ENCODE results near the gene MSRB1. TPM values are rescaled to one million over a fixed set of nuclear protein-coding genes. Genes with fewer than 3 reads are reported as not detected.

MSRB1 gene
- total and polyA plus RNA-seq, 5 experiments from 2014 or later: 9.9 to 19.1 (median 13.9) TPM

DNA sequence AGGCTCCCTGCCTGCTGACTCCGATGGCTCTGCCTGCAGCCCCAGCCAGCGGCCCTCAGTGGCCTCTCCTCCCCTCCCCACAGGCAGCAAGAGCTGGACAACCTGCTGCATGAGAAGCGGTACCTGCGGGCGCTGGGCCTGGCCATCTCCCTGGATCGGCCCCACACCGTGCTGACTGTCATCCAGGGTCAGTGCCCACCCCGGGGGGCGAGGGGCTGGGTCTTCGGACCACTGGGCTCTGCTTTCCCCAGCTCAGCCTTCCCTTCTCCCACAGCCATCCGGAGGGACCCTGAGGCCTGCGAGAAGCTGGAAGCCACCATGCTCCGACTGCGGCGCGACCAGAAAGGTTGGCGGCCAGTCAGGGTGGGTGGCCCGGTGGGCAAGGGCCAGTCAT is 34.9 kb upstream of the MSRB1 start:
- Mint-ChIP-seq H3K36me3 (peaks cover 0 to 53% (median 19%) of the 10 kb centered on the region in 3 donors), H3K4me3 (no peak overlapping the region), H3K4me1 (peaks cover 4 to 11% (median 7%) of the 10 kb centered on the region in 4 donors), H3K27me3 (peaks cover 1 to 30% (median 4%) of the 10 kb centered on the region in 5 donors), H3K27ac (no peak overlapping the region), H3K9me3 (no peaks in the 10 kb centered on the region)
- DNase-seq: no peak
- POLR2A ChIA-PET: interaction anchor here (1.0 to 2.5 kb wide), 2 partner anchors 10 to 13 kb away, joined by 3 to 10 read pairs; partner anchors contain the start of gene RPS2
- ATAC-seq: no peak

DNA sequence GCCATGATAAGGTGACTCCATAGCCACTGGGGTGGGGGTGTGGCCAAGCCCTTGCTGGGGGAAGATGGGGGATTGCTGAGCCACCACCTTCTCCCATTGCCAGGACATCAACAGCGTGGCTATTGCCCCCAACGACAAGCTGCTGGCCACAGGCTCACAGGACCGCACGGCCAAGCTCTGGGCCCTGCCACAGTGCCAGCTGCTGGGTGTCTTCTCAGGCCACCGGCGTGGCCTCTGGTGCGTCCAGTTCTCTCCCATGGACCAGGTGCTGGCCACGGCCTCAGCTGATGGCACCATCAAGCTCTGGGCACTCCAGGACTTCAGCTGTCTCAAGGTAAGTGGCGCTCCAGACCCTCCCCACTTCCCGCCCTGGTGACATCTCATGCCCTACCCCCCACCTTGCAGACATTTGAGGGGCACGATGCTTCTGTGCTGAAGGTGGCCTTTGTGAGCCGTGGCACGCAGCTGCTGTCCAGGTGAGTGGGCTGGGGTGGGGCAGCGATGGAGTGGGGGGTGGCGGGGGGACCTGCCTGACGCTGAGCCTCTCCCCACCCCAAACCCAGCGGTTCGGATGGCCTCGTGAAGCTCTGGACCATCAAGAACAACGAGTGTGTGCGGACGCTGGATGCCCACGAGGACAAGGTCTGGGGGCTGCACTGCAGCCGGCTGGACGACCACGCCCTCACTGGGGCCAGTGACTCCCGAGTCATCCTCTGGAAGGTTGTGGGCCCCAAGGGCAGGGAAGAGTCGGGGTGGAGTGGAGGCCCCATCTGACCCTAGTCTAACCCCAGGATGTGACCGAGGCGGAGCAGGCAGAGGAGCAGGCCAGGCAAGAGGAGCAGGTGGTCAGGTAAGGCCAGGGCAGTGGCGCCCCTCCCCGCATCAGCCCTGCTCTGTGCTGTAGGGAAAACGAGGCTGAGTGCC is 34.2 kb upstream of the MSRB1 start:
- H3K9me3 Mint-ChIP-seq: no peaks in the 10 kb centered on the region
- no peak overlapping the region for H3K4me3 Mint-ChIP-seq
- POLR2A ChIA-PET: interaction anchor here (0.7 to 2.5 kb wide), 3 partner anchors 11 to 88 kb away, joined by 3 to 10 read pairs (median 3); partner anchors contain the start of gene RPS2
- no peak overlapping the region for H3K27ac Mint-ChIP-seq
- H3K27me3 Mint-ChIP-seq: peaks cover 1 to 27% (median 4%) of the 10 kb centered on the region in 5 donors
- no peak for ATAC-seq
- no peak for DNase-seq
- H3K36me3 Mint-ChIP-seq: peaks cover 0 to 55% (median 19%) of the 10 kb centered on the region in 3 donors
- peaks cover 5 to 14% (median 7%) of the 10 kb centered on the region in 4 donors for H3K4me1 Mint-ChIP-seq

DNA sequence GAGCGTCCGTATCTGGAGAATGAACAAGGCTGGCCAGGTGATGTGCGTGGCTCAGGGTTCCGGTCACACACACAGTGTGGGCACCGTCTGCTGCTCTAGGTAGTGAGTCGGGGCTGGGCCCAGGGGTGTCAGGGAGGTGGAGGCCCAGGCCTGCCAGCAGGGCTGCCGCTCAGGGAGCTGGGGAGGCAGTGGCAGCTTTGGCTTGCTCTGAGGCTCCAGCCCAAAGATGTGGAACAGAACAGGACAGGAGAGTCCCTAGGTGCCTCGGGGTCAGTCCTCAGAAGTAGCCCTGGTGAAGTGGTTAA is 33.2 kb upstream of the MSRB1 start:
- Mint-ChIP-seq H3K36me3 (peaks cover 0 to 58% (median 19%) of the 10 kb centered on the region in 3 donors), H3K9me3 (no peaks in the 10 kb centered on the region), H3K4me1 (peaks cover 14 to 25% (median 16%) of the 10 kb centered on the region in 4 donors), H3K27me3 (peaks cover 0 to 19% (median 4%) of the 10 kb centered on the region in 5 donors), H3K4me3 (peak overlapping the region in 2 of 10 donors; percentile 18 to 45), H3K27ac (no peak overlapping the region)
- POLR2A ChIA-PET: no interaction called here
- no peak for DNase-seq
- ATAC-seq: no peak

DNA sequence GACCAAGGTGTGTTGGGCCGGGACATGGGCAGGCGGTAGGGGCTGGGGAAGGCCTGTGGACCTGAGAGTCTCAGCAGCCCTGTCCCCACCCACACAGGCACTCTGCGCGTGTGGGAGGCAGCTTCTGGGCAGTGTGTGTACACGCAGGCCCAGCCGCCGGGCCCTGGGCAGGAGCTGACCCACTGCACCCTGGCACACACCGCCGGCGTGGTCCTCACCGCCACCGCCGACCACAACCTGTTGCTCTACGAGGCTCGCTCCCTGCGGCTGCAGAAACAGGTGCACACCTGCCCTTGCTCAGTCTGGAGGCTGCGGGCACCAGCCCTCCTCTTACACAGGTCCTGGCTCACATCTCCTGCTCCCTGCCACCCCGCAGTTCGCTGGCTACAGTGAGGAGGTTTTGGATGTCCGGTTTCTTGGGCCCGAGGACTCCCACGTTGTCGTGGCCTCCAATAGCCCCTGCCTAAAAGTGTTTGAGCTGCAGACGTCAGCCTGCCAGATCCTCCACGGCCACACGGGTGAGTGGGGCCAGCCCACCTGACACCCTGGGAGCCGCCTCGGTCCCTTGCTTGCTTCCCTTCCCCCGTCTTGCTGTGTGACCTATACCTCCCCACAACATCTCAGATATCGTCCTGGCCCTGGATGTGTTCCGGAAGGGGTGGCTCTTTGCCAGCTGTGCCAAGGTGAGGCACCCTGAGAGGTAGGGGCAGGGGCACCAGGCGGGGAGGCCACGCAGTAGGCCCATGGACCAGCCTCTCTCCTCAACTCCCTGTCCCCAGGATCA is 32.6 kb upstream of the MSRB1 start:
- POLR2A ChIA-PET: interaction anchor here (0.6 to 1.2 kb wide), 3 partner anchors 9 to 36 kb away, joined by 3 to 4 read pairs (median 3); partner anchors contain the start of genes GFER and RPS2
- Mint-ChIP-seq H3K27ac (no peak overlapping the region), H3K4me3 (peak overlapping the region in 2 of 10 donors; percentile 18 to 24), H3K27me3 (peaks cover 0 to 18% (median 3%) of the 10 kb centered on the region in 5 donors), H3K4me1 (peaks cover 17 to 30% (median 21%) of the 10 kb centered on the region in 4 donors), H3K36me3 (peaks cover 0 to 58% (median 19%) of the 10 kb centered on the region in 3 donors), H3K9me3 (no peaks in the 10 kb centered on the region)
- ATAC-seq (no peak), DNase-seq (no peak)

DNA sequence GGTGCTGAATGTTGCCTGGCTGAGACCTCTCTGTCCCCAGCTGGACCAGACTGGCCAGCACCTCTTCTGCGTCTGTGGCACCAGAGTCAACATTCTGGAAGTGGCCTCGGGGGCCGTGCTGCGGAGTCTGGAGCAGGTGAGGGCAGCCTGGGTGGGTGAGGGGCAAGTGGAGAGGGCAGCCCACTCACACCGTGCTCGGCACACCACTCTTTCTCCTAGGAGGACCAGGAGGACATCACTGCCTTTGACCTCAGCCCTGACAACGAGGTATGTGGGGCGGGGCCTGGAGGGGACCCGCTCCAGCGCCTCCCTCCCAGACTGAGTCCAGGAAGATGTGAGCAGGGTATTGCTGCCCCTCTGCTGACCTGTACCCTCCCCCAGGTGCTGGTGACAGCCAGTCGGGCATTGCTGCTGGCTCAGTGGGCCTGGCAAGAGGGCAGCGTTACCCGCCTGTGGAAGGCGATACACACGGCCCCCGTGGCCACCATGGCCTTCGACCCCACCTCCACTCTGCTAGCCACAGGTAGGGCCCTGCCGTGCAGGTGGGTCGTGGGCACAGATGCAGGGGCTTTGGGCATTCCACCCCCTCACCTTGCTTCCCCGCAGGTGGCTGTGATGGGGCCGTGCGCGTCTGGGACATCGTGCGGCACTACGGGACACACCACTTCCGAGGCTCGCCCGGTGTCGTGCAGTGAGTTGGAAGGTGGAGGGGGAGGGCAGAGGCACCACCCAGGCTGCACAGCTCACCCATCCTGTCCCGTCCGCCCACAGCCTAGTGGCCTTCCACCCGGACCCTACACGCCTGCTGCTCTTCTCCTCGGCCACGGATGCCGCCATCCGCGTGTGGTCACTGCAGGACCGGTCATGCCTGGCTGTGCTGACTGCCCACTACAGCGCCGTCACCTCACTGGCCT is 31.4 kb upstream of the MSRB1 start:
- peaks cover 0 to 10% (median 0%) of the 10 kb centered on the region in 5 donors for H3K27me3 Mint-ChIP-seq
- DNase-seq: no peak
- ATAC-seq: no peak
- H3K27ac Mint-ChIP-seq: no peak overlapping the region
- peak overlapping the region in 3 of 10 donors; percentile 4 to 65 (median 41) for H3K4me3 Mint-ChIP-seq
- H3K9me3 Mint-ChIP-seq: no peaks in the 10 kb centered on the region
- peaks cover 17 to 30% (median 23%) of the 10 kb centered on the region in 4 donors for H3K4me1 Mint-ChIP-seq
- POLR2A ChIA-PET: interaction anchor here (1.1 to 2.1 kb wide), 5 partner anchors 8 to 38 kb away, joined by 3 to 11 read pairs (median 3); partner anchors contain the start of genes GFER and RPS2
- peaks cover 0 to 55% (median 19%) of the 10 kb centered on the region in 3 donors for H3K36me3 Mint-ChIP-seq

DNA sequence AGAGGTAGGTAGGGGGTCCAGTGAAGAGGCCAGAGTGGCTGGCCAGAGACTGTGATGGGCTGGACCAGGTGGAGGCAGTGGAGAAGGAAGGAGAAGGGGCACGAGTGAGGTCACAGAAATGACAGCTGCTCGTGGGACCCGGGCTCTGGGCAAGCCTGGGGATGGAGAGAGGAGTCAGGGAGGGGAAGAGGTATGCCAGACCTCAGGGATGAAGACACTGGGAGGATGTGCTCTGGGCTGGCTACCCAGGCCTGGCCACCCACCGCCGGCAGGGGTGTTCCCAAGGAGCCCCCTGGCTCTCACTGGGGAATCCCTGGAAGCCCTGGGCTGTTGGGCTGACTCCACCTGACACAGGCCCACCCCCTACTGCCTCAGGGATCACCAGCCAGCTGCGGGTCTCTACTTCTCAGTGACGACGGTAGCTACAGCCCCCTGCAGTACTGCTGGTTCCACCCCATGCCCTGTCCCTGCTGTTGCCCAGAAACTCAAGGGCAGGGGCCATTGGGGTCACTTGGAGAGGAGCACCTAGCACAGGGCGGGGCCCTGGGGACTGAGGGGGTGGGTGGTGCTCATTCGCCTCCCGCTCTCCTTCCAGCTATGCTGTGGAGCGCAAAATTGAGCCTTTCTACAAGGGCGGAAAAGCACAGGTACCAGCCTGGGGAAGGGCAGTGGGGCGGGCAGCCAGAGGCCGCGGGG is 30.6 kb upstream of the MSRB1 start:
- peak overlapping the region in 5 of 10 donors; percentile 9 to 97 (median 46) for H3K4me3 Mint-ChIP-seq
- POLR2A ChIA-PET: interaction anchor here (1.4 to 2.1 kb wide), 3 partner anchors 9 to 39 kb away, joined by 3 to 11 read pairs (median 7); partner anchors contain the start of gene RPS2
- peaks cover 17 to 30% (median 23%) of the 10 kb centered on the region in 4 donors for H3K4me1 Mint-ChIP-seq
- H3K36me3 Mint-ChIP-seq: peaks cover 0 to 51% (median 18%) of the 10 kb centered on the region in 3 donors
- H3K27me3 Mint-ChIP-seq: peaks cover 0 to 7% (median 0%) of the 10 kb centered on the region in 5 donors
- ATAC-seq: no peak
- peak overlapping the region in 1 of 10 donors; percentile 43 for H3K27ac Mint-ChIP-seq
- H3K9me3 Mint-ChIP-seq: no peaks in the 10 kb centered on the region
- no peak for DNase-seq

DNA sequence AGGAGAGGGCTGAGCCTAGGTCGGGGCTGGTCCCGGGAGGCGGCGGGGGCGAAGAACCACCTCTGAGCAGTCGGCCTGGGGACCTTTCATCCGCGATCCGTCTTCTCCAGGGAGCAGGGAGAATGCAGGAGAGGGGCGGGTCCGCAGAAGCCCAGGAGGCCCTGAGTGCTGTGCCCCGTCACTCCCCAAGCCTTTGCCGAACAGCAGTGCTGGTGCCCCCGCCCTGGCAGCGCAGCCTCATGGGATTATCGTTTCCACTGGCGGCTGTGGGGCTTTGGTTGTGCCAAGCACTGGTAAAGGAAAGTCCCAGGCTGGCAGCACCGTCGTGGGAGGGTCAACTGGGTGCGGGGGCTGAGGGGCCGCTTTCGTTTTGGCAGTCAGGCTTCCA is 29.5 kb upstream of the MSRB1 start:
- peak in 1 of 10 donors; percentile 62 for DNase-seq
- peaks cover 0 to 5% (median 0%) of the 10 kb centered on the region in 5 donors for H3K27me3 Mint-ChIP-seq
- peak overlapping the region in 6 of 10 donors; percentile 28 to 99 (median 99) for H3K27ac Mint-ChIP-seq
- H3K4me1 Mint-ChIP-seq: peaks cover 17 to 30% (median 23%) of the 10 kb centered on the region in 4 donors
- peaks cover 0 to 41% (median 16%) of the 10 kb centered on the region in 3 donors for H3K36me3 Mint-ChIP-seq
- H3K4me3 Mint-ChIP-seq: peak overlapping the region; percentile 89 to 100 (median 97)
- POLR2A ChIA-PET: interaction anchor here (0.6 to 3.7 kb wide), 21 partner anchors 8 to 1292 kb away, joined by 3 to 43 read pairs (median 6); partner anchors contain the start of genes ATP6V0C, GFER, MLST8 and MSRB1
- no peaks in the 10 kb centered on the region for H3K9me3 Mint-ChIP-seq
- no peak for ATAC-seq

DNA sequence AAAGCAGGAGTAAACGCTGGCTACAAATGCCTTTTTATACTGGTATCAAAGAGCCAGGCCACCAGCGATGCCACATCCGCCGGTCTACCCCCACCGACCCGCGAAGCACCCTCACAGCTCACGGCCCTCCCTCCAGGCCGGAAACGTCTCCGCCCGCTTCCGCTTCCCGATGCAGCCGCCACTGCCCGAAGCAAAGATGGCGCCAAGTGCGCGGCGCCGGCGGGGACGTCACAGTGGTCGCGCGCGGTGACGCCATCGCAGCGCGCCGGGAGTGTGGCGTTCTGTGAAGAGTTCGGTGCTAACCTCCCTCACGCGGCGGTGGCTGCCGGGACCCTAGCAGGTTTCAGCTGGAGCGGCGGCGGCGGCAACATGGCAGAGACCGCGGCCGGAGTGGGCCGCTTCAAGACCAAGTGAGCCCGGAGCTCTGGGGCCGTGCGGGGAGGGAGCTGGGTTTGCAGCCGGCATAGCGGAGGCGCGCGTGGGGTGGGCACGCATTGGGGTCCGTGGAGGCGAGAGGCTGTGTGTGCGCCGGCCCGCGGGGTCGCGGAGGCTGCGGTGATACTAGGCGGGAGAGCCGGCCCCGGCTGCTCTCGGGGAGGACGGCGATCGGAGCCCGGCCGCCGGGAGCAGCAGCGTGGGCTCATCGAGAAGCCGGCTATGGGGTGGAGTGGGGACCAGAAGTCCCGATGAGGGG is 28.9 kb upstream of the MSRB1 start, which contains the start of gene TBL3:
Gene TBL3 (plus strand): TSS at position 258 of the 694 bp plus-strand sequence. CDS start 112 bp downstream, at position 370.
- DNase-seq (peak; percentile 93 to 98 (median 96)), ATAC-seq (peak; percentile 96 to 98)
- H3K27ac Mint-ChIP-seq: peak within 1 kb of the TSS; percentile 96 to 100 (median 99)
- H3K9me3 Mint-ChIP-seq: no peaks in the 10 kb centered on the region
- peak within 1 kb of the TSS; percentile 89 to 100 (median 97) for H3K4me3 Mint-ChIP-seq
- POLR2A ChIA-PET: interaction anchor here (0.6 to 3.7 kb wide), 24 partner anchors 8 to 1291 kb away, joined by 3 to 43 read pairs (median 4); partner anchors contain the start of genes ATP6V0C, ECI1, FAHD1 and GFER
- H3K36me3 Mint-ChIP-seq: peaks cover 0 to 36% (median 16%) of the 10 kb centered on the region in 3 donors
- peaks cover 0 to 5% (median 0%) of the 10 kb centered on the region in 5 donors for H3K27me3 Mint-ChIP-seq
- H3K4me1 Mint-ChIP-seq: peaks cover 17 to 30% (median 23%) of the 10 kb centered on the region in 4 donors

DNA sequence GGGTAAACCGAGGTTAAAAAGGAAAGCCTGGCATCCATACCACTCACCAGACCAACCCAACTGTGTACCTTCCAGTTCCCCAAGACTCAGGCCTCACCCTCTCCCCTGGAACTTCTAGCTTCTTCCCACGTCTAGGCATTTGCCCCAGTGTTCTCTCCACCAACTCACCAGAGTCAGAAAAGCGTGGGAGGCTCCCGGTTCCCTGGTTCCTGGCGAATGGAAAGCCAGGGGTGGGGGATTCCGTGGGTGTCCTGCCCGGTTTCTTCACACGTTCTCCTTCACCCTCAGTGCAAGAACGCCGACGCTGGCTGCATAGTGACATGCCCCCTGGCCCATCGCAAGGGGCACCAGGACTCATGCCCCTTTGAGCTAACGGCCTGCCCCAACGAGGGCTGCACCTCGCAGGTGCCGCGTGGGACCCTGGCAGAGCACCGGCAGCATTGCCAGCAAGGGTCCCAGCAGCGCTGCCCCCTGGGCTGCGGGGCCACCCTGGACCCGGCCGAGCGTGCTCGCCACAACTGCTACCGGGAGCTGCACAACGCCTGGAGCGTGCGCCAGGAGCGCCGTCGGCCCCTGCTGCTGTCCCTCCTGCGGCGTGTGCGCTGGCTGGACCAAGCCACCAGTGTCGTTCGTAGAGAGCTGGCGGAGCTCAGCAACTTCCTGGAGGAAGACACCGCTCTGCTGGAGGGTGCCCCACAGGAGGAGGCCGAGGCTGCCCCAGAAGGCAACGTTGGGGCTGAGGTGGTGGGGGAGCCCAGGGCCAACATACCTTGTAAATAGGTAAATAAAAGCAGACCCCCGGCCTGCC is 25.4 kb upstream of the MSRB1 start:
- H3K36me3 Mint-ChIP-seq: peaks cover 4 to 19% (median 4%) of the 10 kb centered on the region in 3 donors
- no peaks in the 10 kb centered on the region for H3K27me3 Mint-ChIP-seq
- ATAC-seq (no peak), DNase-seq (no peak)
- peaks cover 27 to 47% (median 38%) of the 10 kb centered on the region in 4 donors for H3K4me1 Mint-ChIP-seq
- POLR2A ChIA-PET: interaction anchor here (0.5 to 1.7 kb wide), 2 partner anchors 13 to 186 kb away, joined by 4 to 6 read pairs; partner anchors contain the start of gene TRAF7
- no peaks in the 10 kb centered on the region for H3K9me3 Mint-ChIP-seq
- H3K4me3 Mint-ChIP-seq: no peak overlapping the region
- H3K27ac Mint-ChIP-seq: no peak overlapping the region
